HG03439 (cell line): Measurements from ENCODE around the gene DEDD2.
A peak's percentile ranks its signal among the peaks of the same experiment; 100 is the strongest.

Source experiments
- ATAC-seq: cut with Tn5 transposase; IDR thresholded peaks from one replicate; pipeline ENCODE4 v1.9.1; 2021; ENCODE audit warnings: mild to moderate bottlenecking, moderate library complexity; ENCODE audit not compliant: unreplicated experiment

DEDD2 gene

GRCh38 chr19:42201489-42202289 lies 15.8 kb downstream of the DEDD2 start:
- peak; percentile 40 for ATAC-seq

DNA sequence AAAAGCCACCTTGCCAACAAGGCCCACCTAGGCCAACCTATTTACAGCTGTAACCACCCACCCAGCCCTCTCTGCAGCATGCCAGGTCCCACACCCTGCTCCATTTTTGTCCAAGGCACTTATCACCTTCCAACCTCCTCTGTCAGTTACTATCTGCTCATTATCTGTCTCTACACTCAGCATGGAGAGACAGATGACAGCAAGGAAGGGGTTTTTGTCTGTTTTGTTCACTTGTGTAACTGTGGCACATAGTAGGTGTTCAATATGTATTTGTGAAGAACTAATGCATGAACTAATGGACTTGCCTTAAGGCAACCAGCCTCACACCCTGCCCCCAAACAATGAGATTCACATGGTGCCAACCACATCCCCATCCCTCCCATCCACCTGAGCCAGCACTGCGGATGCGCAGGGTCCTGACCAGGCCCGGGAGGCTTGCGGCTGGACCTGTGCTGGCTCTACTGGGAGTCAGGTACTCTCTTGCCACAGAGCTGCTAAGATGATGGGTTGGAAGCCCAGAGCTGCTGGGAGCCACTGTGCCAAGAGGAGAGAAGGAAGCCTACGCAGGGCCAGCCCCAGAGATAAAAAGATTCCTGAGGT lies 17.3 kb downstream of the DEDD2 start:
- ATAC-seq: no peak

GRCh38 chr19:42199440-42200115 lies 17.9 kb downstream of the DEDD2 start:
- ATAC-seq: peak; percentile 41

GRCh38 chr19:42198676-42199439 lies 18.6 kb downstream of the DEDD2 start:
- ATAC-seq: peak; percentile 14

DNA sequence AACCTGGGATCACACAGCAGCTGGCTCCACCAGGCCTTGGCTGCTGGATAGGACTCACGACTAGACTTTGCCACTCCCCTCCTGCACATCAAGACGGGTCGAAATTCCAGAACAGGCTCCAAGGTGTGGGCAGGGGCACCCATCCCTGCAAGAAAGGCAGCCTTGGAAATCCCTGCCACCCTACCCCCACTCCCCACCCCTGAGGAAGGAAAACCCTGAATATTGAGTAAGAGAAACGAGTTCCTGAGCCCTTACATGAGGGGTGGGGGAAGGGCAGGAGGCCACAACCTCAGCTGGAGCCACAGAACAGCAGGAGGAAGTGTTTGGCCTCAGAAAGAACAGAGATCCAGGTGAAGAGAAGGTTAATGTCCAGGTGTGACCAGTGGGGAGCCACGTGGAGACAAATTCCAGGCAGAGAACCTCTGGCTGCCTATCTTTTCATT lies 20.1 kb downstream of the DEDD2 start:
- no peak for ATAC-seq

GRCh38 chr19:42196011-42197001 lies 21.2 kb downstream of the DEDD2 start:
- no peak for ATAC-seq

DNA sequence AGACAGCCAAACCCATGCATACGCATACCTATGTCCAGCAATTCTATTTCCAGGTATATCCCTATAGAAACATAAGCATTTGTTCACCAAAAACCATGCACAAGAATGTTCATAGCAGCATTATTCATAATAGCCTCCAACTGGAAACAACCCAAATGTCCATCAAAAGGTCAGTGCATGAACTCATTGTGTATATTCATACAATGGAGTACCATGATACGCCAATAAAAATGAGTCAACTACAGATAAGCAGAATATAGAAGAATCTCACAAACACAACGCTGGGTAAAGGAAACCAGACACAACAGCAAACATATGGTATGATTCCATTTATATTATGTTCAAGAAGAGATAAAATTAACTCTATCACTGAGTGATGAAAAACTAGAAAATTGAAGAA lies 23.8 kb downstream of the DEDD2 start:
- no peak for ATAC-seq

DNA sequence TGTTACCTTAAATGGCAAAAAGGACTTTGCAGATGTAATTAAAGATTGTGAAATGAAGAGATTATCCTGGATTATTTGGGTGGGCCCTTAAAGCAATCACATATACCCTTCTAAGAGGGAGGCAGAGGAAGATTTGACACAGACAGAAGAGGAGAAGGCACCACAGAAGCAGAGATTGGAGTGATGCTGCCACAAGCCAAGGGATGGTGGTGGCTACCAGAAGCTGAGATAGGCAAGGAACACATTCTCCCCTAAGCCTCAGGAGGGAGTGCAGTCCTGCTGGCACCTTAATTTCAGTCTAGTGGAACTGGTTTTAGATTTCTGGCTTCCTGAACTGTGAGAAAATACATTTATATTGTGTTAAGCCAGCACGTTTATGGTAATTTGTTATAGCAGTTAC lies 24.2 kb downstream of the DEDD2 start:
- ATAC-seq: no peak

GRCh38 chr19:42191855-42192254 lies 25.6 kb downstream of the DEDD2 start:
- no peak for ATAC-seq

DNA sequence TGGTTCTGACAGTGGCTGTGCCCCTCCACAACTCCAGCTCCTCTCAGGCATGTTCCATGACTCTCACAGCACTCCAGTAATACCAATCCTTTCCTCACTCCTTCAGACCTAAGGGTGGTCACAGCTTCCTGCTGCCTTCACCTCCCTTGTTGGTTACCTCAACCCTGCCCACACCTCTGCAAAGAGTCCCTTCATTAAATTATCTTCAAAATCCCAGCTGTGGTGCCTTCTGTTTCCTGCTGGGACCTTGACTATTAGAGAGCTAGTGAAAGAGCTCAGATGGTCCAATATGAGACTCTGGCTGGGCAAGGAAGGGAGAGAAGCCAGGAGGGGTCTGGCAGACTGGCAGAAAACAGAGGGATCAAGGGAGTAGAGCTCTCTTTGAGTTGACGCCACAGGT lies 26.1 kb downstream of the DEDD2 start:
- no peak for ATAC-seq

- no peak for ATAC-seq
These were observed 28.3 kb downstream of the DEDD2 start for GRCh38 chr19:42189133-42189532.

GRCh38 chr19:42188665-42189064 lies 28.8 kb downstream of the DEDD2 start:
- ATAC-seq: no peak

- no peak for ATAC-seq
These were observed 32.2 kb downstream of the DEDD2 start for GRCh38 chr19:42185277-42185676.

DNA sequence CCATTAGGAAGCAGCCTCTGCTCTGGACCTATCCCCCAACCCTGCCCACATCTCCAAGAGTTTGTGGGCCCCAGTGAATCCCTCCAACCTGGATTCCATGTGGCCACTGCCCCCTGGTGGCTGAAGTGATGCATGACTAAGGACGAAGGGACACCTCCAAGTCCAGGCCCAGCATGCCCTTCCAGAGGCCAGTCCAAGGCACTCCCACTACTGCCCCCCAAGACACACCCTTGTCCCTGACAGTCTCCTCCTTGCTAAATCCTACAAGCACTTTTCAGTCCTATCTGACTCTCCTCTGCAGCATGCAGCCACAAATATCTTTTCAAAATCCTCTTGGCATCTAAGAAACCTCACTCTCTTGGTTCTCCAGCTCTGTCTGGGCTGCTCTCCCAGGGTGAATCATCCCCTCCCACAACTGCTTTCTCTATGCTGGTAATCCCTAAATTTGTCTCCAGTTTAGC lies 33.0 kb downstream of the DEDD2 start:
- no peak for ATAC-seq

GRCh38 chr19:42178791-42179674 lies 38.4 kb downstream of the DEDD2 start:
- ATAC-seq: no peak

DNA sequence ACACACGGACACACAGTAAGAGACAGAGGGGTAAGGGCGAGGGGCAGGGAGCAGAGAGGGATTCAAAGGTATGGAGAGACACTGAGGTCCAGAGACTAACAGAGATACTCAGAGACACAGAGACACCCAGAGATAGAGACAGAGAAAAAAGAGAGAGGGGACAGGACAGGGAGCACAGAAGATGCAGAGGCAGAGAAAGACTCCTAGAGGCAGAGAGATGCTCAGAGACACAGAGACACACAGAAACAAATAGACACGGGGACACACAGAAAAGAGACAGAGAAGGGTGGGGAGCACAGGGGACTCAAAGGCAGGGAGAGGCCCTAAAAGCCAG lies 39.8 kb downstream of the DEDD2 start:
- no peak for ATAC-seq

DNA sequence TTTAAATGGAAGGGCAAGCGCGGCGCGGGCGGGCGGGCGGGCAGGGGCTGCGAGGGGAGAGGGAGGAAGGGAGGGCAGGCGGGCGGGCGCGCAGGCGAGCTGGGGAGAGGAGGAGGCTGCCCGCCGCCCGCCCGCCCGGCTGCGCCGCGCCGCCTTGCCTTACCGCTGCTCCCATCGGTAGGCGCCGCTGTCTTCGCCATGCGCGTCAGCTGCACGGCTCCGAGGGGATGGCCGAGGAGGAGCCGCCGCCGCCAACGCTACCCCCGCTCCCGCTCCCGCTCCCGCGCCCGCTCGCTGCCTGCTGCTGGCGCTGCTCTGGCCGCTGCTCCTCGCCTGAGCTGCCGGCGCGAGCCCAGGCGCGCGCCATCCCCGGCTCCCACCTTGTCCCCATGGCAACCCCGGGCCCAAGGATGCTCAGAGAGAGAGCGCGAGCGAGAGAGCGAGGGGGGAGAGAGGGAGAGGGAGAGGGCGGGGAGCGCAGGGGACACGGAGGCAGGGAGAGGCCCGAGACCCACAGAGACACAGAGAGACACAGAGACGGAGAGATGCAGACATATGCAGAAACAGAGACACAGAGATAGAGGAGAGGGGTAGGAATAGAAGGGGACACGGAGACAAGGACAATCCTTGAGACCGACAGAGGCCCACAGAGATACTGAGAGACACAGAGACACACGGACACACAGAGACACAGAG lies 40.3 kb downstream of the DEDD2 start:
- ATAC-seq: peak; percentile 74

- no peak for ATAC-seq
These were observed 40.9 kb downstream of the DEDD2 start for GRCh38 chr19:42176649-42176989.
